B cell (primary cell): ENCODE data around the gene TRAF3. TPM values are rescaled to one million over a fixed set of nuclear protein-coding genes. Genes with fewer than 3 reads are reported as not detected.
A peak's percentile ranks its signal among the peaks of the same experiment; 100 is the strongest.

Experiments
- ATAC-seq: fragments of 200-7000 bp; cut with Tn5 transposase; one replicate; pipeline ENCODE4 v1.10.0; 2021; ENCODE audit warnings: low read depth, mild to moderate bottlenecking, moderate number of reproducible peaks, moderate library complexity
- CTCF ChIA-PET: fragments of 350-600 bp; sonication (Branson Sonifier 250); formaldehyde crosslinking; loops from one replicate; lab custom pipeline; 2021; ENCODE audit warnings: antibody characterized with exemption, inconsistent platforms; lab: Charles Lee
- POLR2A ChIA-PET: fragments of 350-600 bp; sonication (Branson Sonifier 250); formaldehyde crosslinking; loops from one replicate; lab custom pipeline; 2021; ENCODE audit warnings: antibody characterized with exemption; lab: Charles Lee
- DNase-seq: peaks from one replicate; pipeline ENCODE4 v3.0.0; 2013
- H2AFZ ChIP-seq: 2 replicates; pipeline ENCODE4 v1.6.1; 2012; ENCODE audit warnings: mild to moderate bottlenecking, low read depth, low read length; ENCODE audit not compliant: insufficient read depth, poor library complexity, severe bottlenecking
- H3K27ac ChIP-seq, 2 donors: 1 replicate in 1 of 2; 2 replicates in 1 of 2; pipeline ENCODE4 v1.5.1; 2012 to 2013; ENCODE audit warnings: low read length in 2 of 2, mild to moderate bottlenecking in 2 of 2, moderate library complexity in 1 of 2
- H3K27me3 ChIP-seq, 4 experiments: fragments of 200-600 bp in 1 of 4; sonication (generic) in 1 of 4; replicated peaks in 1 of 4; 1 replicate in 2 of 4; 2 replicates in 2 of 4; pipeline versions ENCODE4 v1.6.1 to v1.7.0; 2013 to 2016; ENCODE audit warnings: low read length in 3 of 4, mild to moderate bottlenecking in 2 of 4, mixed read lengths in 1 of 4, moderate library complexity in 1 of 4; ENCODE audit not compliant: insufficient read depth in 4 of 4, control insufficient read depth in 3 of 4; ENCODE audit errors: control extremely low read depth in 1 of 4
- H3K36me3 ChIP-seq, 2 experiments: replicated peaks in 1 of 2; 1 replicate in 1 of 2; 2 replicates in 1 of 2; pipeline versions ENCODE4 v1.6.1 to v1.7.1; 2013; ENCODE audit warnings: low read length in 1 of 2; ENCODE audit not compliant: insufficient read depth in 2 of 2, control insufficient read depth in 1 of 2; ENCODE audit errors: control extremely low read depth in 1 of 2, extremely low read depth in 1 of 2
- H3K4me1 ChIP-seq, 2 donors: fragments of 200-600 bp in 1 of 2; sonication (generic) in 1 of 2; 1 replicate in 1 of 2; 2 replicates in 1 of 2; pipeline versions ENCODE4 v1.5.1 to v1.6.1; 2013 to 2017; ENCODE audit warnings: low read length in 2 of 2; ENCODE audit not compliant: control insufficient read depth in 2 of 2, insufficient read depth in 2 of 2
- H3K4me2 ChIP-seq: replicated peaks from 2 replicates; pipeline ENCODE3; 2012; ENCODE audit warnings: mild to moderate bottlenecking, low read depth, low read length; ENCODE audit not compliant: poor library complexity, severe bottlenecking
- H3K4me3 ChIP-seq, 5 experiments: fragments of 200-600 bp in 1 of 5; sonication (generic) in 1 of 5; 1 replicate in 3 of 5; 2 replicates in 2 of 5; pipeline versions ENCODE4 v1.5.1 to v1.7.0; 2011 to 2016; ENCODE audit warnings: low read length in 4 of 5, mild to moderate bottlenecking in 4 of 5, low read depth in 2 of 5, control low read depth in 1 of 5, moderate library complexity in 1 of 5; ENCODE audit not compliant: insufficient read depth in 1 of 5; ENCODE audit errors: control extremely low read depth in 1 of 5, extremely low read depth in 1 of 5
- H3K79me2 ChIP-seq: fragments of 200-600 bp; sonication (generic); one replicate; pipeline ENCODE4 v1.6.0; 2016; ENCODE audit warnings: low read length; ENCODE audit not compliant: control insufficient read depth, insufficient read depth
- H3K9ac ChIP-seq: fragments of 200-600 bp; sonication (generic); 2 replicates; pipeline ENCODE4 v1.6.1; 2017; ENCODE audit warnings: mild to moderate bottlenecking, low read length, moderate library complexity
- H3K9me3 ChIP-seq, 3 donors: one replicate each; pipeline versions ENCODE4 v1.6.1 to v1.7.1; 2013; ENCODE audit warnings: low read length in 2 of 3; ENCODE audit not compliant: control insufficient read depth in 2 of 3, insufficient read depth in 1 of 3; ENCODE audit errors: control extremely low read depth in 1 of 3
- H4K20me1 ChIP-seq: 2 replicates; pipeline ENCODE4 v1.6.0; 2012; ENCODE audit warnings: mild to moderate bottlenecking, low read length; ENCODE audit not compliant: insufficient read depth, control insufficient read depth, poor library complexity, severe bottlenecking
- H3K27ac Mint-ChIP-seq: one replicate; pipeline ENCODE4 v1.8.0; 2021; ENCODE audit warnings: mixed read lengths
- H3K27me3 Mint-ChIP-seq: one replicate; pipeline ENCODE4 v1.8.0; 2021; ENCODE audit warnings: mixed read lengths
- H3K4me1 Mint-ChIP-seq: one replicate; pipeline ENCODE4 v1.8.0; 2021; ENCODE audit warnings: mixed read lengths
- H3K4me3 Mint-ChIP-seq: one replicate; pipeline ENCODE4 v1.8.0; 2021; ENCODE audit warnings: mixed read lengths
- H3K9me3 Mint-ChIP-seq: one replicate; pipeline ENCODE4 v1.8.0; 2022; ENCODE audit warnings: mixed read lengths; ENCODE audit not compliant: insufficient read depth
- EZH2 ChIP-seq: IDR thresholded peaks from 2 replicates; pipeline ENCODE4 v1.6.1; 2012; ENCODE audit warnings: borderline replicate concordance, low read depth, mild to moderate bottlenecking, moderate library complexity, low read length; ENCODE audit not compliant: insufficient read depth, poor library complexity, severe bottlenecking
- WGBS: methylation state at CpG from one replicate; pipeline ENCODE4 v1.1.5; 2013; ENCODE audit warnings: missing lambda C conversion rate; ENCODE audit not compliant: insufficient coverage; 5-methylcytosine and 5-hydroxymethylcytosine counted together
- intact Hi-C: fragments of 100-400 bp; cut with micrococcal nuclease; formaldehyde crosslinking; loops from one replicate; pipeline ENCODE4 v1.10.0; 2022
- polyA plus RNA-seq: library from polyadenylated mRNA; depleted of rRNA; stranded (reverse); fragments of >200 nt; gene quantifications from 2 replicates; pipeline ENCODE4 v1.2.3, GENCODE V29; 2012
- total RNA-seq, 2 donors: library from RNA; stranded (reverse); fragments of 120-200 nt in 1 of 2; gene quantifications; 1 replicate in 1 of 2; 2 replicates in 1 of 2; pipeline versions ENCODE4 v1.2.3 to v1.2.4, GENCODE V29; 2013 to 2022
- TF ChIP-seq, protein P1 (sequence below): fragments of 200-600 bp; IDR thresholded peaks from one replicate; pipeline ENCODE4 v1.8.0; 2022; ENCODE audit warnings: antibody characterized with exemption, mild to moderate bottlenecking

The TRAF3 gene
- total and polyA plus RNA-seq, 2 donors (not counting 1 experiment from before 2014, with no cell fraction given), result 42.8 to 89.8 TPM

DNA sequence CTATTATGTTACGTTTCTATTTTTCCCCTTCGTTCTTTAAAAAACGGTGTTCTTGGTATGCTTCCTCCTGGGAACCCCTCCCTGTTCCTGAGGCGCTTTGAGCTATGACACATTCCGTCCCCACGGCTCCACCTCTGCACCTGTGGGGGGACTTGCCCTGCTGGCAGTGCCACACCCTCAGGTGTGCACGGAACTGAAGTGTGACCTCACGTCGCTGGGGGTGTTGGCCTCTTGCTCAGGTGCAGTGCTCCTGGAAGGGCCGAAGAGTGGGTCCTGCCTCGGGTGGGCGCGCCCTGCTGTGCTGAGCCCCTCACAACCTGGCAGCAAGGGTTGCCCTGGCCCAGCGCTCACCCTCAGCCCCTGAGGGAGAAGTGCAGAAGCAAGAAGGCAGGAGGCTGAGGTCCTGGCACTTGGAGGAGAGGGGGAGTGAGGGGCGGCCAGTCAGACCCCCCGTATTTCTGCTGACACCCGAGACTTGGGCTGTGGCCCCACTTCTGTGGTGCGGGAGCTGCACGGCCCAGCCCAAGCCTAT lies 150.2 kb downstream of the TRAF3 start:
- Histone ChIP-seq H3K36me3 (no peaks in the 10 kb centered on the region), H3K4me2 (peak overlapping the region; percentile 100), H3K27ac (no peak overlapping the region), H4K20me1 (peaks cover 19% of the 10 kb centered on the region), H3K4me3 (peak overlapping the region in 2 of 5 experiments; percentile 58 to 77), H3K4me1 (peaks cover 52 to 56% of the 10 kb centered on the region in 2 donors), H3K79me2 (no peaks in the 10 kb centered on the region), H3K27me3 (peaks cover 0 to 60% (median 17%) of the 10 kb centered on the region in 4 experiments), H3K9ac (peak overlapping the region; percentile 83), H2AFZ (peak overlapping the region; percentile 88), H3K9me3 (peaks cover 0 to 24% (median 0%) of the 10 kb centered on the region in 3 donors)
- intact Hi-C loops, result loop anchor here (10.0 kb wide), 1 partner anchor 127 kb away; the partner anchor contains the start of gene CDC42BPB
- H3K27me3 Mint-ChIP-seq, result peaks cover 14% of the 10 kb centered on the region
- DNase-seq (peak; percentile 38), ATAC-seq (no peak)
- no peak for TF ChIP-seq EZH2
- TF ChIP-seq, protein P1, sequence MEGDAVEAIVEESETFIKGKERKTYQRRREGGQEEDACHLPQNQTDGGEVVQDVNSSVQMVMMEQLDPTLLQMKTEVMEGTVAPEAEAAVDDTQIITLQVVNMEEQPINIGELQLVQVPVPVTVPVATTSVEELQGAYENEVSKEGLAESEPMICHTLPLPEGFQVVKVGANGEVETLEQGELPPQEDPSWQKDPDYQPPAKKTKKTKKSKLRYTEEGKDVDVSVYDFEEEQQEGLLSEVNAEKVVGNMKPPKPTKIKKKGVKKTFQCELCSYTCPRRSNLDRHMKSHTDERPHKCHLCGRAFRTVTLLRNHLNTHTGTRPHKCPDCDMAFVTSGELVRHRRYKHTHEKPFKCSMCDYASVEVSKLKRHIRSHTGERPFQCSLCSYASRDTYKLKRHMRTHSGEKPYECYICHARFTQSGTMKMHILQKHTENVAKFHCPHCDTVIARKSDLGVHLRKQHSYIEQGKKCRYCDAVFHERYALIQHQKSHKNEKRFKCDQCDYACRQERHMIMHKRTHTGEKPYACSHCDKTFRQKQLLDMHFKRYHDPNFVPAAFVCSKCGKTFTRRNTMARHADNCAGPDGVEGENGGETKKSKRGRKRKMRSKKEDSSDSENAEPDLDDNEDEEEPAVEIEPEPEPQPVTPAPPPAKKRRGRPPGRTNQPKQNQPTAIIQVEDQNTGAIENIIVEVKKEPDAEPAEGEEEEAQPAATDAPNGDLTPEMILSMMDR, result no peak
- H3K4me3 Mint-ChIP-seq, result peak overlapping the region; percentile 87
- peaks cover 40% of the 10 kb centered on the region for H3K4me1 Mint-ChIP-seq
- CTCF ChIA-PET, result interaction anchor here (2.3 kb wide), 1 partner anchor 233 kb away, joined by 12 read pairs; no protein-coding TSS in a partner anchor
- POLR2A ChIA-PET, result interaction anchor here (0.6 kb wide), 1 partner anchor 296 kb away, joined by 6 read pairs; no protein-coding TSS in a partner anchor
- WGBS, result 40% methylated on average over 19 of the region's 19 CpGs
- H3K27ac Mint-ChIP-seq, result peak overlapping the region; percentile 63
- no peaks in the 10 kb centered on the region for H3K9me3 Mint-ChIP-seq

DNA sequence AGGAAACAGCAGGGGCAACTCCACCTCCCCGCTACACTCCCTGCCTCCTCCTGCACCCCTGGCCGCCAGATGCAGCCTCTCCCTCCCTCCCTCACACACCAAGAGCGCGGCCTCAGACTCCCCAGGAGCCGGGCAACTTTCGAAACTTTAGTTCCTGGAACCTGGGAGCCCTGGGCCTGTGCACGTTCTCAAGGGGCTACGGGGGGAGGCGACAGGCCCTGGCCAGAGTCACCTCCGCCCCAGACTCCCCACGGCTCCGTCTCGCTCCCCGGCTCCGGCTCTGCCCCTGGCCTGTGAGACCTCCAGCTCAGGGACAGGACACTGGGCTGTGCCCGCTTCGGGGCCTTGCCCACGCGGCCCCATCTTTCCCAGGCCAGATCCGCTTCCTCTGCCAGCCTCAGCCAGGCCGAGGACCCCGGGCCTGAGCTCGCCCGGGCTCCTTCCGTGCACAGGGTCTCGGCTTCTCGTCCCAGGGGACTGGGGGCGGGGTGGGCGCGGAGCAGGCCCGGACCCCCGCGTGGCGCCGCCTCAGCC lies 150.7 kb downstream of the TRAF3 start:
- ChIA-PET CTCF (interaction anchor here (2.3 kb wide), 1 partner anchor 233 kb away, joined by 12 read pairs; no protein-coding TSS in a partner anchor), POLR2A (interaction anchor here (0.6 to 1.0 kb wide), 2 partner anchors 22 to 297 kb away, joined by 3 to 6 read pairs; no protein-coding TSS in a partner anchor)
- Mint-ChIP-seq H3K27ac (peak overlapping the region; percentile 63), H3K9me3 (no peaks in the 10 kb centered on the region), H3K4me3 (peak overlapping the region; percentile 87), H3K27me3 (peaks cover 14% of the 10 kb centered on the region), H3K4me1 (peaks cover 39% of the 10 kb centered on the region)
- Histone ChIP-seq H3K27me3 (peaks cover 0 to 55% (median 15%) of the 10 kb centered on the region in 4 experiments), H4K20me1 (peaks cover 19% of the 10 kb centered on the region), H3K4me1 (peaks cover 46 to 51% of the 10 kb centered on the region in 2 donors), H3K36me3 (no peaks in the 10 kb centered on the region), H3K27ac (no peak overlapping the region), H3K79me2 (no peaks in the 10 kb centered on the region), H3K9me3 (peaks cover 0 to 24% (median 0%) of the 10 kb centered on the region in 3 donors), H3K4me3 (peak overlapping the region in 4 of 5 experiments; percentile 48 to 77 (median 60)), H3K9ac (peak overlapping the region; percentile 83), H3K4me2 (peak overlapping the region; percentile 100), H2AFZ (peak overlapping the region; percentile 88)
- 3% methylated on average over 35 of the region's 35 CpGs for WGBS
- no peak for DNase-seq
- peak; percentile 12 for ATAC-seq
- intact Hi-C loops, result loop anchor here (1.0 to 10.0 kb wide), 2 partner anchors 21 to 127 kb away; partner anchors contain the start of gene CDC42BPB
- TF ChIP-seq, protein P1, result no peak
- TF ChIP-seq EZH2, result no peak
